Naive thymus-derived CD4-positive, alpha-beta T cell (primary cell): ENCODE results near the gene ZNF385D. TPM values are rescaled to one million over a fixed set of nuclear protein-coding genes. Genes with fewer than 3 reads are reported as not detected.

ENCODE experiments used
- ATAC-seq: fragments of 150-1000 bp; cut with Tn5 transposase; 2 replicates; pipeline ENCODE4 v1.10.0; 2021; ENCODE audit warnings: mild to moderate bottlenecking, moderate library complexity
- CTCF ChIA-PET: fragments of 350-600 bp; sonication (Branson Sonifier 250); formaldehyde crosslinking; loops from one replicate; lab custom pipeline; 2021; ENCODE audit warnings: antibody characterized with exemption; lab: Charles Lee
- POLR2A ChIA-PET: fragments of 350-600 bp; sonication (Branson Sonifier 250); formaldehyde crosslinking; loops from one replicate; lab custom pipeline; 2021; ENCODE audit warnings: antibody characterized with exemption, inconsistent platforms; lab: Charles Lee
- DNase-seq, 9 donors: peaks; one replicate each; pipeline versions ENCODE4 v3.0.0 to v3.0.0-alpha.2; 2020 to 2022; ENCODE audit warnings: mixed read lengths in 1 of 9
- H3K27ac ChIP-seq: one replicate; pipeline ENCODE4 v1.7.0; 2013; ENCODE audit warnings: mild to moderate bottlenecking, low read depth, low read length, moderate library complexity
- H3K27me3 ChIP-seq, 2 donors: one replicate each; pipeline ENCODE4 v1.7.0; 2013; ENCODE audit warnings: low read length in 2 of 2, mild to moderate bottlenecking in 2 of 2, moderate library complexity in 2 of 2; ENCODE audit not compliant: control insufficient read depth in 2 of 2, insufficient read depth in 2 of 2
- H3K36me3 ChIP-seq, 3 experiments: 1 replicate in 2 of 3; 2 replicates in 1 of 3; pipeline ENCODE4 v1.7.0; 2013; ENCODE audit warnings: low read length in 3 of 3, mild to moderate bottlenecking in 3 of 3, moderate library complexity in 1 of 3; ENCODE audit not compliant: insufficient read depth in 3 of 3, control insufficient read depth in 2 of 3
- H3K4me1 ChIP-seq, 2 donors: one replicate each; pipeline ENCODE4 v1.7.0; 2013; ENCODE audit warnings: low read length in 2 of 2, mild to moderate bottlenecking in 2 of 2, moderate library complexity in 1 of 2; ENCODE audit not compliant: control insufficient read depth in 2 of 2, insufficient read depth in 2 of 2
- H3K4me3 ChIP-seq: 2 replicates; pipeline ENCODE4 v1.7.0; 2013; ENCODE audit warnings: mild to moderate bottlenecking, low read length
- H3K9me3 ChIP-seq, 3 experiments: 1 replicate in 2 of 3; 2 replicates in 1 of 3; pipeline ENCODE4 v1.7.0; 2013; ENCODE audit warnings: low read length in 3 of 3; ENCODE audit not compliant: control insufficient read depth in 2 of 3
- H3K27ac Mint-ChIP-seq, 9 donors: one replicate each; pipeline ENCODE4 v1.8.0; 2020 to 2022; ENCODE audit warnings: mixed read lengths in 9 of 9, mild to moderate bottlenecking in 8 of 9, moderate library complexity in 5 of 9, inconsistent platforms in 2 of 9
- H3K27me3 Mint-ChIP-seq, 5 donors: one replicate each; pipeline ENCODE4 v1.8.0; 2021 to 2022; ENCODE audit warnings: mixed read lengths in 5 of 5, mild to moderate bottlenecking in 1 of 5
- H3K36me3 Mint-ChIP-seq, 5 donors: one replicate each; pipeline ENCODE4 v1.8.0; 2020 to 2022; ENCODE audit warnings: mixed read lengths in 5 of 5, mild to moderate bottlenecking in 3 of 5, inconsistent platforms in 1 of 5
- H3K4me1 Mint-ChIP-seq, 7 donors: one replicate each; pipeline ENCODE4 v1.8.0; 2020 to 2022; ENCODE audit warnings: mixed read lengths in 7 of 7, mild to moderate bottlenecking in 3 of 7, inconsistent platforms in 1 of 7
- H3K4me3 Mint-ChIP-seq, 10 donors: one replicate each; pipeline ENCODE4 v1.8.0; 2020 to 2022; ENCODE audit warnings: mild to moderate bottlenecking in 10 of 10, mixed read lengths in 10 of 10, moderate library complexity in 6 of 10, inconsistent platforms in 2 of 10
- H3K9me3 Mint-ChIP-seq, 11 donors: one replicate each; pipeline ENCODE4 v1.8.0; 2020 to 2022; ENCODE audit warnings: mixed read lengths in 11 of 11, mild to moderate bottlenecking in 4 of 11, inconsistent platforms in 1 of 11, moderate library complexity in 1 of 11
- intact Hi-C, 2 donors: fragments of 100-400 bp; cut with micrococcal nuclease; formaldehyde crosslinking; loops; one replicate each; pipeline ENCODE4 v1.15.1; 2023
- polyA plus RNA-seq, 2 donors: library from polyadenylated mRNA; unstranded; fragments of 300-500 nt; fragmentation: Illumina TruSeq; gene quantifications; one replicate each; pipeline ENCODE4 v1.2.3, GENCODE V29; 2021
- total RNA-seq, 6 experiments: library from RNA in 5 of 6; stranded (reverse) in 5 of 6; gene quantifications; 1 replicate in 5 of 6; 2 replicates in 1 of 6; pipeline ENCODE4 v1.2.3 and lab custom pipeline; 2021 to 2026

Gene ZNF385D
- total and polyA plus RNA-seq, 7 experiments from 2014 or later = 0.03 to 1.1 TPM; not detected in 5

DNA sequence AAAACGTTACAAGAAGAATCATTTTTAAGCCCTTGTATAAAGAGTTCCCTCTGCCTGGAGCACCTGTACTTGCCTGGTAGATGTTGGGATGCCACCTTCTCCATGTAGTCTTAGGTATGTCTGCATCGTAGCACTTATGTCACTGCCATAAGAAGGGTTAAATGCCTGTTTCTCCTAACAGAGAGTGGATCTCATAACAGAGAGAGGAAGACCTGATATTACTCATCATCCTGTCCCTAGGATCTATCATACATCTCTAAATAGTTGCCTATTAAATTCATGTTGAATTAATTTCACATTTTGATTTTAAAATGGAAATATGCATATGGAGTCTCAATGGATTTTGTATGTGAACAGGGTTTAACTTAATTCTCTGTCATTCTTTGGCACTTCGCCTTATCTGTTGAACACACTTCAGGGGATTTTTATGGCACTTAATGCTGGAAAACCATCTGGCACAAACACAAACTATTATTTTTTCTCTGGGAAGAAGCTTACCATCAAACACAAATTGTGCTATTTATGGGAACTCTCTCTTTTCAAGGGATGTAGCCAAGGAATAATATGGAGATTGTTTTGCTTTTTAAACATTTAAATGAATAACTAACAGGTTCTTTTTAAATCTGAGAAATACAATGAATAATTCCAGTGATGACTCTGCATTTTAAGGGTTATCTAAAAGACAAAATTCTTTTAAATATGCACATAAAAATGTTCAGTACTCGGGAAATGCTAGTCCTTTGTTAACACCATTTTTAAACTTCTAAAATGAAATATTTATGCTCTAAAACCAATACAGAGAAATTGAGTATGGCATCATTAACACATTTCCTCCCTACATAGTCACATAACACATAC lies 230.7 kb downstream of the ZNF385D start:
- no peaks in the 10 kb centered on the region for H3K27me3 ChIP-seq
- no peaks in the 10 kb centered on the region for H3K9me3 ChIP-seq
- Mint-ChIP-seq H3K9me3 (peaks cover 0 to 11% (median 3%) of the 10 kb centered on the region in 11 donors), H3K4me1 (no peaks in the 10 kb centered on the region), H3K4me3 (no peak overlapping the region), H3K27me3 (no peaks in the 10 kb centered on the region), H3K27ac (no peak overlapping the region), H3K36me3 (no peaks in the 10 kb centered on the region)
- intact Hi-C loops = no loop called here
- ChIA-PET CTCF (no interaction called here), POLR2A (no interaction called here)
- H3K36me3 ChIP-seq = no peaks in the 10 kb centered on the region
- H3K27ac ChIP-seq = no peak overlapping the region
- no peaks in the 10 kb centered on the region for H3K4me1 ChIP-seq
- ATAC-seq (no peak), DNase-seq (no peak)
- H3K4me3 ChIP-seq = no peak overlapping the region

DNA sequence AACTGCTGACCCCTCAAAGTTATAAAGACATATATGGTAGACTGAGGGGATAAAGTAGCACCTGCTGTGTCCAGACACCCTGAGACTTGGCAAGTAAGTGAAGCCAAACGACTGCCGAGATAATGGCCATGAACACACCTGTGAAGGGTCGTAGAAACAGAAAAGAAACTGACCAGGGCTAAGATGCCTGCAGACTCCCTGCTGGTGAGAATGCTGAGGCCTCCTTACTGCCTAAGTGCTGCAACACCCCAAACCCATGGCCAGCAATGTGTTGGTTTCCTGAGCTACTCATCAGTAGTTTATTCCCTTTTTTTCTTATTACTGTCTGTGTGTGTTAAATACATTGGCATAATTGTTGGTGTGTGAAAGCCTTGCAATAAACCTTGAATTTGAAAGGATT lies 233.8 kb downstream of the ZNF385D start:
- H3K4me1 Mint-ChIP-seq = no peaks in the 10 kb centered on the region
- H3K27me3 Mint-ChIP-seq = no peaks in the 10 kb centered on the region
- Histone ChIP-seq H3K9me3 (no peaks in the 10 kb centered on the region), H3K27ac (no peak overlapping the region), H3K4me1 (no peaks in the 10 kb centered on the region), H3K36me3 (no peaks in the 10 kb centered on the region), H3K4me3 (no peak overlapping the region), H3K27me3 (no peaks in the 10 kb centered on the region)
- intact Hi-C loops = no loop called here
- ATAC-seq = no peak
- CTCF ChIA-PET = no interaction called here
- no peak overlapping the region for H3K27ac Mint-ChIP-seq
- DNase-seq = no peak
- POLR2A ChIA-PET = no interaction called here
- no peaks in the 10 kb centered on the region for H3K36me3 Mint-ChIP-seq
- peaks cover 0 to 7% (median 3%) of the 10 kb centered on the region in 11 donors for H3K9me3 Mint-ChIP-seq
- H3K4me3 Mint-ChIP-seq = no peak overlapping the region

GRCh38 chr3:21515417-21515816 lies 235.6 kb downstream of the ZNF385D start:
- no peaks in the 10 kb centered on the region for H3K9me3 ChIP-seq
- no peak overlapping the region for H3K27ac ChIP-seq
- ATAC-seq (no peak), DNase-seq (no peak)
- H3K4me3 ChIP-seq = no peak overlapping the region
- H3K36me3 Mint-ChIP-seq = no peaks in the 10 kb centered on the region
- ChIA-PET POLR2A (no interaction called here), CTCF (no interaction called here)
- no peaks in the 10 kb centered on the region for H3K27me3 Mint-ChIP-seq
- no peaks in the 10 kb centered on the region for H3K36me3 ChIP-seq
- H3K4me1 Mint-ChIP-seq = no peaks in the 10 kb centered on the region
- no peak overlapping the region for H3K27ac Mint-ChIP-seq
- no peaks in the 10 kb centered on the region for H3K4me1 ChIP-seq
- peaks cover 0 to 13% (median 7%) of the 10 kb centered on the region in 11 donors for H3K9me3 Mint-ChIP-seq
- H3K4me3 Mint-ChIP-seq = no peak overlapping the region
- H3K27me3 ChIP-seq = no peaks in the 10 kb centered on the region
- intact Hi-C loops = no loop called here

DNA sequence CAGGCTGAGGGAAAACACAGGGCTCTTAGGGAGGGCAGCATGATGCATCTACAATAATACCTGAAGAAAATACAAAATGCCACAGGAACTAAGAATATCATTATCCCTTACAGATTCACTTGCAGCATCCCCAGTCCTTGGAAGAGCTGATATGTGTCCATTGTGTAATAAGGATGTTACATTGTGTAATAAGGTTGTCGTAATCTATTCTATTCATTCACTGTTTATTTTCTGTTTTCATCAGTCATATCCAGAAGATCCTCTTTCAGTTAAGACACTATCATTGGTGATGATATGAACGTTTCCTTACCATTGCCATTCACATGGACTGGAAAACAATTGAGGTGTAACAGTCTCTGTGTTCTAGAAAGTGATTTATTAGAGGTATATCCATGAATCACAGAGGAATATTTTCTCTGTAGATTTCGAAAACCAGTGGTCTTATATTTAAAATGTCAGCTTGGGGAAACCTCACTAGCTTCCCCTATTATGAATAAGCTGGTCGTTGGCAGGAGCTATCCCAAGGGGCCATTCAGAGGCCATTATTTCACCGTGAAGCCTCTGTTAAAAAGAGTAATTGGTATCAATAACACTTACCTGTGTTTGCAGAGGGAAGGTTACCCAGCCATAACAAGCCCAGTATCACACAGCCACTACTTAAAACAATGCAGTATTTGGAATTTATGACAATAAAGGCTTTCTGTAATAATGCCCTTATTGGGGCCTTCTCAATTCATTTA lies 241.1 kb downstream of the ZNF385D start:
- no peaks in the 10 kb centered on the region for H3K9me3 ChIP-seq
- intact Hi-C loops = no loop called here
- H3K27ac ChIP-seq = no peak overlapping the region
- H3K27me3 ChIP-seq = no peaks in the 10 kb centered on the region
- H3K4me1 Mint-ChIP-seq = no peaks in the 10 kb centered on the region
- no peak overlapping the region for H3K4me3 ChIP-seq
- no peaks in the 10 kb centered on the region for H3K27me3 Mint-ChIP-seq
- DNase-seq = no peak
- H3K36me3 Mint-ChIP-seq = no peaks in the 10 kb centered on the region
- H3K27ac Mint-ChIP-seq = no peak overlapping the region
- peaks cover 0 to 21% (median 6%) of the 10 kb centered on the region in 11 donors for H3K9me3 Mint-ChIP-seq
- no peaks in the 10 kb centered on the region for H3K4me1 ChIP-seq
- peak; percentile 36 for ATAC-seq
- no peak overlapping the region for H3K4me3 Mint-ChIP-seq
- POLR2A ChIA-PET = no interaction called here
- CTCF ChIA-PET = no interaction called here
- H3K36me3 ChIP-seq = no peaks in the 10 kb centered on the region

- H3K27ac ChIP-seq = no peak overlapping the region
- CTCF ChIA-PET = no interaction called here
- Mint-ChIP-seq H3K27me3 (no peaks in the 10 kb centered on the region), H3K4me3 (no peak overlapping the region), H3K27ac (no peak overlapping the region), H3K9me3 (peaks cover 0 to 23% (median 6%) of the 10 kb centered on the region in 11 donors), H3K4me1 (no peaks in the 10 kb centered on the region), H3K36me3 (no peaks in the 10 kb centered on the region)
- intact Hi-C loops = no loop called here
- no peak overlapping the region for H3K4me3 ChIP-seq
- ATAC-seq (no peak), DNase-seq (no peak)
- no peaks in the 10 kb centered on the region for H3K9me3 ChIP-seq
- no peaks in the 10 kb centered on the region for H3K36me3 ChIP-seq
- H3K27me3 ChIP-seq = no peaks in the 10 kb centered on the region
- no peaks in the 10 kb centered on the region for H3K4me1 ChIP-seq
- POLR2A ChIA-PET = no interaction called here
These were observed 242.8 kb downstream of the ZNF385D start for GRCh38 chr3:21508246-21508645.

DNA sequence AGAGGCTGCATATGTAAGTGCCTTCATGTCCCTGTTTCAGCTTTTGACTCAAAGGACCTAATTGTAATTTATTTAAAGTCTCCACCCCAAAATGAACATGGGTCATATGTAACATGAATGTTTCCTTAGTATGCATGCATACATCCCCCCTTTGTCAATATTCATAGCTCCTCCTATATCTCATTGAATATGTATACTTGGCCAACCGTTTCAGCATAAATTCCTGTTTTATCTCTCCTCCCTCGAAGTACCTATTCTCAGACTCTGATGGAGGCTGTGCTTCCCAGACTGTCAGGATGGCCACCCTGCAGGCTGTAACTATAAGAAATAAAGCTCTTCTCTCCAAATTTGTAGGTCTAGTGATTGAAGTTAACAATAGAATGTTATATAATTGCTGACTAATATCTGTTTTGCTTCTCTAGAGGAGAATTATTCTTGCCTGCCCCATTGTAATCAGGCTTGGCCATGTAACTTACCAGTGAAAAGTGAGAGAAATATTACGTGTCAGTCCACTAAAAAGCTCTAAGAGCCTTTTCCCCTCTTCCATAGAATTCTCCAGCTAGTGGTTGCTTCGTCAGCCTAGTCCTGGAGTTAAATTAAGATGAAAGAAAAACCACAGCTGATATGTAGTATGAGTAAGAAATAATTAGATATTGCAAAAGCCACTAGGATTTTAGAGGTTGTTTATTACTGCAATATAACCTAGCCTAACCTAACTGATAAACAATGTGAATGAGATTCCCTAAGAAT lies 245.1 kb downstream of the ZNF385D start:
- H3K9me3 Mint-ChIP-seq = peaks cover 0 to 24% (median 4%) of the 10 kb centered on the region in 11 donors
- ATAC-seq (no peak), DNase-seq (no peak)
- Histone ChIP-seq H3K27ac (no peak overlapping the region), H3K4me1 (no peaks in the 10 kb centered on the region), H3K9me3 (no peaks in the 10 kb centered on the region), H3K36me3 (no peaks in the 10 kb centered on the region), H3K4me3 (no peak overlapping the region), H3K27me3 (no peaks in the 10 kb centered on the region)
- H3K4me1 Mint-ChIP-seq = no peaks in the 10 kb centered on the region
- ChIA-PET POLR2A (no interaction called here), CTCF (no interaction called here)
- no peaks in the 10 kb centered on the region for H3K36me3 Mint-ChIP-seq
- no peak overlapping the region for H3K27ac Mint-ChIP-seq
- H3K4me3 Mint-ChIP-seq = no peak overlapping the region
- H3K27me3 Mint-ChIP-seq = no peaks in the 10 kb centered on the region
- intact Hi-C loops = no loop called here
